ENCODE measurements around the gene KCNJ14. TPM values are rescaled to one million over a fixed set of nuclear protein-coding genes. Genes with fewer than 3 reads are reported as not detected.
A peak's percentile ranks its signal among the peaks of the same experiment; 100 is the strongest.

The KCNJ14 gene
- total RNA-seq, 1 donor from 2014 or later, result 1.4 TPM

DNA sequence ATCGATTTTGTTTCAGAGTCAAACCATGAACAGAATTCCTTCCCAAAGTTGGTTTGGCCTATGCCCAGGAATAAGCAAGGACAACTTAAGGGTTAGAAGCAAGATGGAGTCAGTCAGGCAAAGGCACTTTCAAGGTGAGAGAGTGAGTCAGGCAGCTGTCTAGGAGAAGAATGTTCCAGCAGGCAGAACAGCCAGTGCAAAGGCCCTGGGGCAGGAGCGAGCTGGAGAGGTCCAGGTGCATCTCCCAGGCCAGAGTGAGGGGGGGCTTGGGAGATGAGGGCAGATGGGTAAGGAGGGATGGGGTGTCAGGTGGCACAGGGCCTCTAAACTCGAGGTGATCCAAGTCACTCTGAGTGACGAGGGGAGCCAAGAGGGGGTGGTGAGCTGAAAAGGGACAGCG lies 18.8 kb upstream of the KCNJ14 start:
- Histone ChIP-seq H3K4me1 (ENCODE audit: insufficient read depth, low read length) (no peaks in the 10 kb centered on the region), H3K4me3 (ENCODE audit: insufficient read depth, low read depth, low read length) (no peak overlapping the region), H3K9ac (ENCODE audit: low read length) (no peak overlapping the region), H2AFZ (ENCODE audit: low read depth, low read length) (no peak overlapping the region), H3K79me2 (ENCODE audit: insufficient read depth, low read length) (no peaks in the 10 kb centered on the region), H3K27me3 (ENCODE audit: insufficient read depth, low read length) (peaks cover 3% of the 10 kb centered on the region), H3K27ac (ENCODE audit: low read depth, low read length) (no peak overlapping the region), H4K20me1 (ENCODE audit: insufficient read depth, low read length) (no peaks in the 10 kb centered on the region), H3K36me3 (ENCODE audit: insufficient read depth, low read length) (no peaks in the 10 kb centered on the region), H3K4me2 (ENCODE audit: low read length) (no peak overlapping the region), H3K9me3 (ENCODE audit: insufficient read depth, low read depth, low read length) (no peaks in the 10 kb centered on the region)
- DNase-seq (ENCODE audit: low read depth) (no peak), FAIRE-seq (no peak)
- Mint-ChIP-seq H3K4me3 (ENCODE audit: unreplicated experiment) (no peak overlapping the region), H3K4me1 (ENCODE audit: low read depth, unreplicated experiment) (no peaks in the 10 kb centered on the region), H3K9me3 (ENCODE audit: unreplicated experiment) (no peaks in the 10 kb centered on the region), H3K36me3 (ENCODE audit: low read depth, unreplicated experiment) (peaks cover 9% of the 10 kb centered on the region), H3K27me3 (ENCODE audit: low read depth, unreplicated experiment) (peaks cover 7% of the 10 kb centered on the region), H3K27ac (ENCODE audit: unreplicated experiment) (no peak overlapping the region)
- TF ChIP-seq, protein P1, sequence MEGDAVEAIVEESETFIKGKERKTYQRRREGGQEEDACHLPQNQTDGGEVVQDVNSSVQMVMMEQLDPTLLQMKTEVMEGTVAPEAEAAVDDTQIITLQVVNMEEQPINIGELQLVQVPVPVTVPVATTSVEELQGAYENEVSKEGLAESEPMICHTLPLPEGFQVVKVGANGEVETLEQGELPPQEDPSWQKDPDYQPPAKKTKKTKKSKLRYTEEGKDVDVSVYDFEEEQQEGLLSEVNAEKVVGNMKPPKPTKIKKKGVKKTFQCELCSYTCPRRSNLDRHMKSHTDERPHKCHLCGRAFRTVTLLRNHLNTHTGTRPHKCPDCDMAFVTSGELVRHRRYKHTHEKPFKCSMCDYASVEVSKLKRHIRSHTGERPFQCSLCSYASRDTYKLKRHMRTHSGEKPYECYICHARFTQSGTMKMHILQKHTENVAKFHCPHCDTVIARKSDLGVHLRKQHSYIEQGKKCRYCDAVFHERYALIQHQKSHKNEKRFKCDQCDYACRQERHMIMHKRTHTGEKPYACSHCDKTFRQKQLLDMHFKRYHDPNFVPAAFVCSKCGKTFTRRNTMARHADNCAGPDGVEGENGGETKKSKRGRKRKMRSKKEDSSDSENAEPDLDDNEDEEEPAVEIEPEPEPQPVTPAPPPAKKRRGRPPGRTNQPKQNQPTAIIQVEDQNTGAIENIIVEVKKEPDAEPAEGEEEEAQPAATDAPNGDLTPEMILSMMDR (IDR thresholded peaks at IDR 0.05; ENCODE audit: insufficient read depth, low read depth, low read length), result no peak
- no peak for TF ChIP-seq EZH2 (IDR thresholded peaks at IDR 0.05; ENCODE audit: insufficient read depth, low read length)

DNA sequence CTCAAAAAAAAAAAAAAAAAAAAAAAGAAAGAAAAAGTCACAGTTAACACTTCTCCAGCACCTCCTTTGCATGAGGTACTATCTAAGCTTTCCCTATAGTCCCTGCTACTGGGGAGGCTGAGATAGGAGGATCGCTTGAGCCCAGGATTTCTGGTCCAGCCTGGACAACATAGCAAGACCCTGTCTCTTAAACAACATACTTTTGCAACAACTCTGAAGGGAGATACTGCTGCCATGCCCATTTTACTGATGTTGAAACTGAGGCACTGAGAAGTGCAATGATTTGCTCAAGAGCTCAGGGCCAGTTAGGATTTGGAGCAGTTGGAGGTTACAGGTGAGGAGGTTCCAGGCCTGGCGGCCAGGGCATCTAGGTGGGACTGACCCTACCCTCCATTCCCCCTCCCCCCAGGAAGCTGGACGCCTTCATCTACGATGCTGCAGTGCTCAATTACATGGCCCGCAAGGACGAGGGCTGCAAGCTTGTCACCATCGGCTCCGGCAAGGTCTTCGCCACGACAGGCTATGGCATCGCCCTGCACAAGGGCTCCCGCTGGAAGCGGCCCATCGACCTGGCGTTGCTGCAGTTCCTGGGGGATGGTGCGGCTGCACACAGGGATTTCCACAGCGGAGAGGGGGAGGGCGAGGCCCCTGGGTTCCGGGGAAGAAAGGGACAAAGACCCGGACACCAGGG lies 13.9 kb upstream of the KCNJ14 start:
- TF ChIP-seq EZH2 (IDR thresholded peaks at IDR 0.05; ENCODE audit: insufficient read depth, low read length), result no peak
- TF ChIP-seq, protein P1 (IDR thresholded peaks at IDR 0.05; ENCODE audit: insufficient read depth, low read depth, low read length), result no peak
- no peak for FAIRE-seq
- no peak overlapping the region for H3K4me3 Mint-ChIP-seq (ENCODE audit: unreplicated experiment)
- no peak overlapping the region for H2AFZ ChIP-seq (ENCODE audit: low read depth, low read length)
- no peak overlapping the region for H3K4me3 ChIP-seq (ENCODE audit: insufficient read depth, low read depth, low read length)
- peaks cover 18% of the 10 kb centered on the region for H3K27me3 ChIP-seq (ENCODE audit: insufficient read depth, low read length)
- no peak for DNase-seq (ENCODE audit: low read depth)
- H3K4me2 ChIP-seq (ENCODE audit: low read length), result no peak overlapping the region
- peaks cover 7% of the 10 kb centered on the region for H3K79me2 ChIP-seq (ENCODE audit: insufficient read depth, low read length)
- H3K27ac ChIP-seq (ENCODE audit: low read depth, low read length), result no peak overlapping the region
- H3K27me3 Mint-ChIP-seq (ENCODE audit: low read depth, unreplicated experiment), result peaks cover 15% of the 10 kb centered on the region
- H3K9me3 Mint-ChIP-seq (ENCODE audit: unreplicated experiment), result no peaks in the 10 kb centered on the region
- no peak overlapping the region for H3K9ac ChIP-seq (ENCODE audit: low read length)
- H3K36me3 ChIP-seq (ENCODE audit: insufficient read depth, low read length), result no peaks in the 10 kb centered on the region
- peak overlapping the region; percentile 34 for H3K27ac Mint-ChIP-seq (ENCODE audit: unreplicated experiment)
- H3K36me3 Mint-ChIP-seq (ENCODE audit: low read depth, unreplicated experiment), result peaks cover 18% of the 10 kb centered on the region
- H3K4me1 ChIP-seq (ENCODE audit: insufficient read depth, low read length), result peaks cover 17% of the 10 kb centered on the region
- H3K4me1 Mint-ChIP-seq (ENCODE audit: low read depth, unreplicated experiment), result peaks cover 11% of the 10 kb centered on the region
- no peaks in the 10 kb centered on the region for H4K20me1 ChIP-seq (ENCODE audit: insufficient read depth, low read length)
- no peaks in the 10 kb centered on the region for H3K9me3 ChIP-seq (ENCODE audit: insufficient read depth, low read depth, low read length)
